Tibial nerve (tissue), 4 donors: Measurements from ENCODE around the gene GRM7. TPM values are rescaled to one million over a fixed set of nuclear protein-coding genes. Genes with fewer than 3 reads are reported as not detected.

ENCODE experiments used
- DNase-seq, 2 donors: peaks; one replicate each; pipeline ENCODE4 v3.0.0-alpha.2; 2019; ENCODE audit warnings: low spot score in 2 of 2
- H3K27ac ChIP-seq, 4 donors: fragments of 200-600 bp; sonication (generic) in 3 of 4; one replicate each; pipeline ENCODE4 v1.5.1; 2017 to 2019; ENCODE audit warnings: mild to moderate bottlenecking in 1 of 4
- H3K27me3 ChIP-seq, 2 donors: fragments of 200-600 bp; sonication (generic) in 1 of 2; one replicate each; pipeline versions ENCODE4 v1.5.1 to v1.6.0; 2017 to 2019
- H3K36me3 ChIP-seq, 3 donors: fragments of 200-600 bp; sonication (generic); one replicate each; pipeline ENCODE4 v1.5.1; 2018 to 2019
- H3K4me1 ChIP-seq, 4 donors: fragments of 200-600 bp; sonication (generic) in 3 of 4; one replicate each; pipeline ENCODE4 v1.5.1; 2017 to 2019
- H3K4me3 ChIP-seq, 4 donors: fragments of 200-600 bp; sonication (generic) in 3 of 4; one replicate each; pipeline ENCODE4 v1.5.1; 2017 to 2019; ENCODE audit warnings: mild to moderate bottlenecking in 1 of 4, moderate library complexity in 1 of 4
- H3K9me3 ChIP-seq, 4 donors: fragments of 200-600 bp; sonication (generic) in 3 of 4; one replicate each; pipeline ENCODE4 v1.5.1; 2017 to 2019
- EP300 ChIP-seq, 2 donors: sonication (generic); formaldehyde crosslinking; IDR thresholded peaks; one replicate each; pipeline ENCODE4 v1.6.1; 2017; ENCODE audit warnings: antibody characterized with exemption in 2 of 2, mild to moderate bottlenecking in 1 of 2
- POLR2A ChIP-seq, 2 donors: fragments of 450-650 bp; IDR thresholded peaks; one replicate each; pipeline ENCODE4 v1.6.1; 2017; ENCODE audit warnings: antibody characterized with exemption in 2 of 2, mild to moderate bottlenecking in 2 of 2, moderate library complexity in 2 of 2
- WGBS, 2 donors: methylation state at CpG; one replicate each; pipeline ENCODE4 v1.1.5; 2018; 5-methylcytosine and 5-hydroxymethylcytosine counted together
- total RNA-seq, 4 donors: library from RNA; depleted of rRNA; stranded (reverse); fragments of >200 nt; gene quantifications; one replicate each; pipeline ENCODE4 v1.1.0, GENCODE V29; 2016
- TF ChIP-seq, protein P1 (sequence below), 5 experiments: fragments of 200-600 bp in 3 of 5; fragments of 450-650 bp in 2 of 5; sonication (generic) in 3 of 5; IDR thresholded peaks; one replicate each; pipeline ENCODE4 v1.5.1; 2016 to 2019; ENCODE audit warnings: antibody characterized with exemption in 5 of 5, mild to moderate bottlenecking in 3 of 5, moderate library complexity in 2 of 5

The GRM7 gene
- total RNA-seq, 4 donors from 2014 or later = 0.22 to 0.84 TPM; not detected in 2

- DNase-seq = no peak
- Histone ChIP-seq H3K4me3 (no peak overlapping the region), H3K4me1 (peaks cover 0 to 12% (median 0%) of the 10 kb centered on the region in 4 donors), H3K36me3 (no peaks in the 10 kb centered on the region), H3K9me3 (peaks cover 0 to 5% (median 0%) of the 10 kb centered on the region in 4 donors), H3K27me3 (no peaks in the 10 kb centered on the region), H3K27ac (no peak overlapping the region)
- WGBS, 2 donors = 89 to 93% methylated on average over 1 of the region's 1 CpG
- TF ChIP-seq, protein P1, sequence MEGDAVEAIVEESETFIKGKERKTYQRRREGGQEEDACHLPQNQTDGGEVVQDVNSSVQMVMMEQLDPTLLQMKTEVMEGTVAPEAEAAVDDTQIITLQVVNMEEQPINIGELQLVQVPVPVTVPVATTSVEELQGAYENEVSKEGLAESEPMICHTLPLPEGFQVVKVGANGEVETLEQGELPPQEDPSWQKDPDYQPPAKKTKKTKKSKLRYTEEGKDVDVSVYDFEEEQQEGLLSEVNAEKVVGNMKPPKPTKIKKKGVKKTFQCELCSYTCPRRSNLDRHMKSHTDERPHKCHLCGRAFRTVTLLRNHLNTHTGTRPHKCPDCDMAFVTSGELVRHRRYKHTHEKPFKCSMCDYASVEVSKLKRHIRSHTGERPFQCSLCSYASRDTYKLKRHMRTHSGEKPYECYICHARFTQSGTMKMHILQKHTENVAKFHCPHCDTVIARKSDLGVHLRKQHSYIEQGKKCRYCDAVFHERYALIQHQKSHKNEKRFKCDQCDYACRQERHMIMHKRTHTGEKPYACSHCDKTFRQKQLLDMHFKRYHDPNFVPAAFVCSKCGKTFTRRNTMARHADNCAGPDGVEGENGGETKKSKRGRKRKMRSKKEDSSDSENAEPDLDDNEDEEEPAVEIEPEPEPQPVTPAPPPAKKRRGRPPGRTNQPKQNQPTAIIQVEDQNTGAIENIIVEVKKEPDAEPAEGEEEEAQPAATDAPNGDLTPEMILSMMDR (IDR thresholded peaks at IDR 0.05) = no peak
- TF ChIP-seq EP300 (IDR thresholded peaks at IDR 0.05) = no peak
- no peak for TF ChIP-seq POLR2A (IDR thresholded peaks at IDR 0.05)
Measured at GRCh38 chr3:7520059-7520458, 659.1 kb downstream of the GRM7 start.

DNA sequence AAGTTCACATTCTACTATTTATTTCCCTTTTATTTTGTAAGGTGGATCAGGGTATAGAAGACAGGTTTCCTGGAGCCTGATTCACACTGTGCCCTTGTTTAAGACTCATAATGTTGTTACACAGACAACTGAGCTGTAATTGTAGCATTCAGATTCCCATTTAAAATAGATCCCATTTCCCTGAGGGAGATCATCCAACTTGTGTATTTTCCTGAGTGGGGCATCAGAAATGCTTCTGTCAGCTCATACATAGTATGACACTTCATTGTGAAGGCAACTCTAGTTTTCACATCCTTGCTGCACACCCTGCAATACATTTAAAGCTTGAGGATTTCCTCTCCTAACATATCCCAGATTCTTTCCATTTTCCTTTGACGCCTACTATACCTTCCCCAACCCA is 659.7 kb downstream of the GRM7 start:
- H3K4me3 ChIP-seq = no peak overlapping the region
- WGBS, 2 donors = 90 to 92% methylated on average over 1 of the region's 1 CpG
- TF ChIP-seq, protein P1 (IDR thresholded peaks at IDR 0.05) = no peak
- no peak for TF ChIP-seq EP300 (IDR thresholded peaks at IDR 0.05)
- no peak for TF ChIP-seq POLR2A (IDR thresholded peaks at IDR 0.05)
- DNase-seq = no peak
- peaks cover 0 to 7% (median 0%) of the 10 kb centered on the region in 4 donors for H3K9me3 ChIP-seq
- no peaks in the 10 kb centered on the region for H3K36me3 ChIP-seq
- no peak overlapping the region for H3K27ac ChIP-seq
- H3K4me1 ChIP-seq = peaks cover 0 to 12% (median 0%) of the 10 kb centered on the region in 4 donors
- H3K27me3 ChIP-seq = no peaks in the 10 kb centered on the region

DNA sequence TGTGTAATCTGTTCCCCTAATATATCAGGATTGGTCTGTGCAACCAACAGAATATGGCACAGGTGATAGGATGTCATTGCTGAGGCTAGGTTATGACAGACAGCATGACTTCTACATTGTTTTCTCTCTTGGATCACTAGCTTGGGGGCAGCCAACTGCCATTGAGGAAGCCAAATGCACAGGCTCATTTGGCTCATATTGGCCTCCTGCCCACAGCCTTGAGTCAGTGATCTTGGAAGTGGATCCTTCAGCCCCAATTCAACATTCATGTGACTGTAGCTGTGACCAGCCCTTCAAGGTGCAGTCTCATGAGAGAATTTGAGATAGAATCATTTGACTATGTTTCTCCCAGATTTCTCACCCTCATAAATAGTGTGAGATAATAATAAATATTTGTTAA is 675.6 kb downstream of the GRM7 start:
- H3K36me3 ChIP-seq = no peaks in the 10 kb centered on the region
- no peak for DNase-seq
- no peak overlapping the region for H3K27ac ChIP-seq
- H3K4me1 ChIP-seq = no peaks in the 10 kb centered on the region
- no peaks in the 10 kb centered on the region for H3K9me3 ChIP-seq
- TF ChIP-seq, protein P1 (IDR thresholded peaks at IDR 0.05) = no peak
- no peak for TF ChIP-seq POLR2A (IDR thresholded peaks at IDR 0.05)
- no peak for TF ChIP-seq EP300 (IDR thresholded peaks at IDR 0.05)
- H3K27me3 ChIP-seq = no peaks in the 10 kb centered on the region
- H3K4me3 ChIP-seq = no peak overlapping the region

DNA sequence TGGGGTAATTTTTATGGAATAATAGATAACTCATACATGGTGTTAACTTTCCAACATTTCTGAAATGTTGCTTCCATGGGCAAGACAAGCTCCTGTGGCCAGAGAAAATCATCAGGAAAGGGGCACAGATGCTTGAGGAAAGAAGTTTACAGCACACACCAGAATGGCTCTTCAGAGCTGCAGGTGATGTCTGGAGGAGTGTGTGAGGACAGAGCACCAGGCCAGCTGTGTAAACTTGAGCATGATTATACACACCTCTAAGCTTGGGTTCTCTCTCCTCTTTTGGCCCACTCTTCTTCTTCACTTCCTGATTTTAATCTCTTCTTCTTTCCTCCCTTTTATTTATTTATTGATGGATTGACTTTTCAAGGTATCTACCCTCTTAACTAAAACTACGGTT is 676.0 kb downstream of the GRM7 start:
- Histone ChIP-seq H3K27me3 (no peaks in the 10 kb centered on the region), H3K27ac (no peak overlapping the region), H3K4me3 (no peak overlapping the region), H3K36me3 (no peaks in the 10 kb centered on the region), H3K4me1 (no peaks in the 10 kb centered on the region), H3K9me3 (no peaks in the 10 kb centered on the region)
- WGBS, 2 donors = 92 to 100% methylated on average over 1 of the region's 1 CpG
- DNase-seq = no peak
- no peak for TF ChIP-seq EP300 (IDR thresholded peaks at IDR 0.05)

GRCh38 chr3:7543294-7543880 is 682.5 kb downstream of the GRM7 start:
- H3K27me3 ChIP-seq = no peaks in the 10 kb centered on the region
- WGBS, 2 donors = 64 to 66% methylated on average over 5 of the region's 5 CpGs
- no peaks in the 10 kb centered on the region for H3K4me1 ChIP-seq
- no peak for TF ChIP-seq EP300 (IDR thresholded peaks at IDR 0.05)
- TF ChIP-seq, protein P1 (IDR thresholded peaks at IDR 0.05) = no peak
- no peaks in the 10 kb centered on the region for H3K9me3 ChIP-seq
- H3K36me3 ChIP-seq = no peaks in the 10 kb centered on the region
- H3K4me3 ChIP-seq = no peak overlapping the region
- H3K27ac ChIP-seq = no peak overlapping the region
- DNase-seq = no peak

- H3K27me3 ChIP-seq = no peaks in the 10 kb centered on the region
- WGBS, 2 donors = 87 to 90% methylated on average over 3 of the region's 3 CpGs
- H3K4me3 ChIP-seq = no peak overlapping the region
- DNase-seq = no peak
- TF ChIP-seq, protein P1 (IDR thresholded peaks at IDR 0.05) = no peak
- TF ChIP-seq EP300 (IDR thresholded peaks at IDR 0.05) = no peak
- no peaks in the 10 kb centered on the region for H3K9me3 ChIP-seq
- no peaks in the 10 kb centered on the region for H3K36me3 ChIP-seq
- no peak overlapping the region for H3K27ac ChIP-seq
- H3K4me1 ChIP-seq = no peaks in the 10 kb centered on the region
Measured at GRCh38 chr3:7545334-7545733, 684.4 kb downstream of the GRM7 start.
